Measurements from ENCODE around the gene ELK4. TPM values are rescaled to one million over a fixed set of nuclear protein-coding genes. Genes with fewer than 3 reads are reported as not detected.

ELK4 gene
- polyA plus RNA-seq, 1 of the 3 experiments (the other 2 are of a cell fraction): 2.6 TPM

- no peak for DNase-seq
- Histone ChIP-seq H3K9ac (no peak overlapping the region), H3K4me2 (no peak overlapping the region), H3K27me3 (ENCODE audit: insufficient read depth) (peaks cover 20% of the 10 kb centered on the region; the same call in 1 of the 2 replicates), H3K9me3 (no peaks in the 10 kb centered on the region), H3K9me2 (no peaks in the 10 kb centered on the region), H3K36me3 (replicated peaks in 1 of 2; ENCODE audit: control insufficient read depth in 1 of 2, insufficient read depth in 2 of 2, low read length in 1 of 2) (no peaks in the 10 kb centered on the region), H3K4me3 (ENCODE audit: low read depth in 2 of 2, low read length in 1 of 2) (no peak overlapping the region), H2AFZ (ENCODE audit: low read depth) (no peak overlapping the region), H3K79me2 (ENCODE audit: insufficient read depth) (no peaks in the 10 kb centered on the region), H4K20me1 (ENCODE audit: insufficient read depth) (no peaks in the 10 kb centered on the region), H3K4me1 (ENCODE audit: control insufficient read depth in 1 of 2, insufficient read depth in 2 of 2, low read depth in 1 of 2, low read length in 1 of 2) (peaks cover 0 to 7% of the 10 kb centered on the region in 2 experiments; a peak in 1 of 4 replicates), H3K27ac (ENCODE audit: low read depth in 2 of 2, low read length in 1 of 2) (no peak overlapping the region), H3F3A (replicated peaks; ENCODE audit: insufficient read depth) (no peaks in the 10 kb centered on the region)
- ChIA-PET CTCF (interaction anchor here (0.9 to 6.9 kb wide), 8 partner anchors 15 to 81 kb away, joined by 3 to 57 read pairs (median 6); partner anchors contain the start of gene ELK4), POLR2A (no interaction called here)
- WGBS (ENCODE audit: low lambda C conversion rate): 78% methylated on average over 22 of the region's 22 CpGs
- TF ChIP-seq TEAD4 (IDR thresholded peaks at IDR 0.05; ENCODE audit: borderline replicate concordance, insufficient read depth) (no peak), MXI1 (IDR thresholded peaks at IDR 0.05; ENCODE audit: low read depth, low read length) (no peak), NFIC (IDR thresholded peaks at IDR 0.05; ENCODE audit: borderline replicate concordance) (no peak), FOXM1 (IDR thresholded peaks at IDR 0.05; ENCODE audit: low read depth) (no peak), POLR2AphosphoS5 (IDR thresholded peaks at IDR 0.05; ENCODE audit: low read depth, low read length) (no peak), TAF1 (IDR thresholded peaks at IDR 0.05; ENCODE audit: borderline replicate concordance, low read depth, low read length) (no peak), GATA2 (CRISPR knock-in tag; IDR thresholded peaks at IDR 0.05) (no peak), SIN3A (IDR thresholded peaks at IDR 0.05; ENCODE audit: borderline replicate concordance, low read depth, low read length) (no peak), EP300 (IDR thresholded peaks at IDR 0.05; ENCODE audit: borderline replicate concordance in 1 of 2, low read depth in 1 of 2, low read length in 1 of 2) (no peak), USF1 (IDR thresholded peaks at IDR 0.05; ENCODE audit: borderline replicate concordance, low read depth) (no peak), NRF1 (IDR thresholded peaks at IDR 0.05; ENCODE audit: low read depth, low read length) (no peak), JUND (IDR thresholded peaks at IDR 0.05) (no peak), CTCF (IDR thresholded peaks at IDR 0.05) (no peak), RCOR1 (IDR thresholded peaks at IDR 0.05; ENCODE audit: low read length) (no peak), RFX5 (IDR thresholded peaks at IDR 0.05; ENCODE audit: low read length) (no peak)
These were observed 54.7 kb downstream of the ELK4 start for GRCh38 chr1:205576805-205577761.

All from SK-N-SH (cell line).